ENCODE data around the gene SPATA9.

SPATA9 gene

GRCh38 chr5:95725071-95725820, 42.5 kb upstream of the SPATA9 start:
- Histone ChIP-seq H3K4me3 (ENCODE audit: low read length) (no peak overlapping the region), H3F3A (ENCODE audit: control insufficient read depth, insufficient read depth) (no peaks in the 10 kb centered on the region), H3K79me2 (ENCODE audit: control insufficient read depth, low read length) (no peaks in the 10 kb centered on the region), H3K27ac (ENCODE audit: low read depth, low read length) (no peak overlapping the region), H3K36me3 (ENCODE audit: control insufficient read depth, low read length) (no peaks in the 10 kb centered on the region), H4K20me1 (ENCODE audit: control insufficient read depth, insufficient read depth, low read depth, low read length) (no peaks in the 10 kb centered on the region), H3K9me3 (ENCODE audit: control insufficient read depth, insufficient read depth, low read length) (no peaks in the 10 kb centered on the region), H3K4me2 (ENCODE audit: low read length) (no peak overlapping the region), H3K4me1 (ENCODE audit: control insufficient read depth, low read length) (no peaks in the 10 kb centered on the region), H3K9me2 (replicated peaks; ENCODE audit: control insufficient read depth, low read length) (no peaks in the 10 kb centered on the region), H3K27me3 (ENCODE audit: control insufficient read depth, low read length) (peaks cover 29% of the 10 kb centered on the region)
- no peak for TF ChIP-seq EZH2phosphoT487 (IDR thresholded peaks at IDR 0.05; ENCODE audit: borderline replicate concordance, low read length)
- TF ChIP-seq, protein P1, sequence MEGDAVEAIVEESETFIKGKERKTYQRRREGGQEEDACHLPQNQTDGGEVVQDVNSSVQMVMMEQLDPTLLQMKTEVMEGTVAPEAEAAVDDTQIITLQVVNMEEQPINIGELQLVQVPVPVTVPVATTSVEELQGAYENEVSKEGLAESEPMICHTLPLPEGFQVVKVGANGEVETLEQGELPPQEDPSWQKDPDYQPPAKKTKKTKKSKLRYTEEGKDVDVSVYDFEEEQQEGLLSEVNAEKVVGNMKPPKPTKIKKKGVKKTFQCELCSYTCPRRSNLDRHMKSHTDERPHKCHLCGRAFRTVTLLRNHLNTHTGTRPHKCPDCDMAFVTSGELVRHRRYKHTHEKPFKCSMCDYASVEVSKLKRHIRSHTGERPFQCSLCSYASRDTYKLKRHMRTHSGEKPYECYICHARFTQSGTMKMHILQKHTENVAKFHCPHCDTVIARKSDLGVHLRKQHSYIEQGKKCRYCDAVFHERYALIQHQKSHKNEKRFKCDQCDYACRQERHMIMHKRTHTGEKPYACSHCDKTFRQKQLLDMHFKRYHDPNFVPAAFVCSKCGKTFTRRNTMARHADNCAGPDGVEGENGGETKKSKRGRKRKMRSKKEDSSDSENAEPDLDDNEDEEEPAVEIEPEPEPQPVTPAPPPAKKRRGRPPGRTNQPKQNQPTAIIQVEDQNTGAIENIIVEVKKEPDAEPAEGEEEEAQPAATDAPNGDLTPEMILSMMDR (IDR thresholded peaks at IDR 0.05; ENCODE audit: low read depth, low read length, poor library complexity, severe bottlenecking) = no peak

- Histone ChIP-seq H3K27ac (ENCODE audit: low read depth, low read length) (no peak overlapping the region), H3K27me3 (ENCODE audit: control insufficient read depth, low read length) (peaks cover 22% of the 10 kb centered on the region), H3K9me3 (ENCODE audit: control insufficient read depth, insufficient read depth, low read length) (no peaks in the 10 kb centered on the region), H3K36me3 (ENCODE audit: control insufficient read depth, low read length) (no peaks in the 10 kb centered on the region), H3K79me2 (ENCODE audit: control insufficient read depth, low read length) (no peaks in the 10 kb centered on the region), H3K4me3 (ENCODE audit: low read length) (no peak overlapping the region), H3F3A (ENCODE audit: control insufficient read depth, insufficient read depth) (no peaks in the 10 kb centered on the region), H4K20me1 (ENCODE audit: control insufficient read depth, insufficient read depth, low read depth, low read length) (no peaks in the 10 kb centered on the region), H3K4me1 (ENCODE audit: control insufficient read depth, low read length) (peaks cover under 1% of the 10 kb centered on the region; the same call in 1 of the 2 replicates), H3K4me2 (ENCODE audit: low read length) (no peak overlapping the region), H3K9me2 (replicated peaks; ENCODE audit: control insufficient read depth, low read length) (no peaks in the 10 kb centered on the region)
- TF ChIP-seq EZH2phosphoT487 (IDR thresholded peaks at IDR 0.05; ENCODE audit: borderline replicate concordance, low read length) = no peak
- TF ChIP-seq, protein P1 (IDR thresholded peaks at IDR 0.05; ENCODE audit: low read depth, low read length, poor library complexity, severe bottlenecking) = no peak
Measured at GRCh38 chr5:95723632-95724369, 41.0 kb upstream of the SPATA9 start.

DNA sequence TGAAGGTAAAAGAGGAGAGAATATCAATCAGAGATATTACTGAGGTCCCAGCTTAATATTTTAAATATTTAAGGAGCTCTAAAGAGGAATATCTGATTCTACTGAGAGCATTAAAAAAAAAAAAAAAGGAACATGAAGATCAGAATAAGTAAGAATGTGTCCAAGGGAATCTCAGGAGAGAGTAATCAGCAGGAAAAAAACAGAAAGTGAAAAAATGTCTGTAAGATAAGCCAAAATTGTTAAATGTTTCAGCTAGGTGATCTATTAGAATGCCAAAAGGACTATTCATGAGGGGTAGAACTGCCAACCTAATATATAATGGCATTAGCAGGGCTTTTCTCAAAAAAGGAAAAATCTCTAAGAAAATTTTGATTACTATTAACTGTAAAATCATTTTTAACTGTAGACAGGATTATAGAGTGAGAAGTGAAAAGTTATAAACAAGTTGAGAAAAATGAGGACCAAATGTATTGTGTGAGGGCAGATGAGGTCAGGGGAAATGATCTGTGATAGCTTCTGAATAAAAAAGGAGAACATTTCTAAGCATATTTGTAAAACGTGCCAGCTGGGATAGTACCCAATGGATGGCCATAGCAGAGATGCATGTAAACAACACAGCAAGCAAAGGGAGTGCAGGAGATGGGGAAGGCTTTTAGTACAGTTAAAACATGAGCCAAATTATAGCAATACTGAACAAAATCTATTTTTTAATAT, 38.9 kb upstream of the SPATA9 start:
- TF ChIP-seq, protein P1 (IDR thresholded peaks at IDR 0.05; ENCODE audit: low read depth, low read length, poor library complexity, severe bottlenecking) = no peak
- TF ChIP-seq EZH2phosphoT487 (IDR thresholded peaks at IDR 0.05; ENCODE audit: borderline replicate concordance, low read length) = no peak
- Histone ChIP-seq H3K4me3 (ENCODE audit: low read length) (no peak overlapping the region), H3K27me3 (ENCODE audit: control insufficient read depth, low read length) (peaks cover 9% of the 10 kb centered on the region), H3K79me2 (ENCODE audit: control insufficient read depth, low read length) (no peaks in the 10 kb centered on the region), H4K20me1 (ENCODE audit: control insufficient read depth, insufficient read depth, low read depth, low read length) (no peaks in the 10 kb centered on the region), H3K4me2 (ENCODE audit: low read length) (no peak overlapping the region), H3K9me3 (ENCODE audit: control insufficient read depth, insufficient read depth, low read length) (no peaks in the 10 kb centered on the region), H3K9me2 (replicated peaks; ENCODE audit: control insufficient read depth, low read length) (no peaks in the 10 kb centered on the region), H3K36me3 (ENCODE audit: control insufficient read depth, low read length) (no peaks in the 10 kb centered on the region), H3F3A (ENCODE audit: control insufficient read depth, insufficient read depth) (no peaks in the 10 kb centered on the region), H3K4me1 (ENCODE audit: control insufficient read depth, low read length) (peaks cover 12% of the 10 kb centered on the region), H3K27ac (ENCODE audit: low read depth, low read length) (no peak overlapping the region)
